Measurements from ENCODE around the gene RACK1.

DNA sequence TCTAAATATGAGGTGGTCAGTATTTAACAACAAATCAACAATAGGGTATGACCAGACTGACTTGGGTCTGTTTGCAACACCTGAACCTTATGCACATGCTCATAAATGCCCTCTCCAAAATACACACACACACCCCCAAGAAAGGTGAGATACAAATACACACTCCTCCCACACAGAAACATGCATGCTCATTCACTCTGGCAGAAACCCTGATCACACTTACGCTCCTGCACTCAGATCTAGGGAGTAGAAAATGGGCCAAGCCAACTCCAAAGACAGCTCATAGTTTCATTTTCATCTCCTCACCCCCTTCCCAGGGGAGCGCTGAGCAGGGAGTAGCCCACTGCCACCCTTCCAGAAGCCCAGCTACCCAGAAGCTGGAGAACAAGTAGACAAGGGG is 50.0 kb downstream of the RACK1 start:
- no peak for TF ChIP-seq TAF1 (IDR thresholded peaks at IDR 0.05; ENCODE audit: low read depth, low read length)
- TF ChIP-seq TEAD4 (IDR thresholded peaks at IDR 0.05; ENCODE audit: low read depth, low read length), result no peak
- TF ChIP-seq RAD21 (IDR thresholded peaks at IDR 0.05 in 1 of 2, conservative IDR thresholded peaks at IDR 0.05 in 1 of 2; ENCODE audit: low read depth in 2 of 2, low read length in 2 of 2), result no peak
- TF ChIP-seq, protein P1, sequence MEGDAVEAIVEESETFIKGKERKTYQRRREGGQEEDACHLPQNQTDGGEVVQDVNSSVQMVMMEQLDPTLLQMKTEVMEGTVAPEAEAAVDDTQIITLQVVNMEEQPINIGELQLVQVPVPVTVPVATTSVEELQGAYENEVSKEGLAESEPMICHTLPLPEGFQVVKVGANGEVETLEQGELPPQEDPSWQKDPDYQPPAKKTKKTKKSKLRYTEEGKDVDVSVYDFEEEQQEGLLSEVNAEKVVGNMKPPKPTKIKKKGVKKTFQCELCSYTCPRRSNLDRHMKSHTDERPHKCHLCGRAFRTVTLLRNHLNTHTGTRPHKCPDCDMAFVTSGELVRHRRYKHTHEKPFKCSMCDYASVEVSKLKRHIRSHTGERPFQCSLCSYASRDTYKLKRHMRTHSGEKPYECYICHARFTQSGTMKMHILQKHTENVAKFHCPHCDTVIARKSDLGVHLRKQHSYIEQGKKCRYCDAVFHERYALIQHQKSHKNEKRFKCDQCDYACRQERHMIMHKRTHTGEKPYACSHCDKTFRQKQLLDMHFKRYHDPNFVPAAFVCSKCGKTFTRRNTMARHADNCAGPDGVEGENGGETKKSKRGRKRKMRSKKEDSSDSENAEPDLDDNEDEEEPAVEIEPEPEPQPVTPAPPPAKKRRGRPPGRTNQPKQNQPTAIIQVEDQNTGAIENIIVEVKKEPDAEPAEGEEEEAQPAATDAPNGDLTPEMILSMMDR (IDR thresholded peaks at IDR 0.05; ENCODE audit: control extremely low read depth in 1 of 3, insufficient read depth in 1 of 3, low read depth in 1 of 3, low read length in 3 of 3), result no peak
- TF ChIP-seq, protein P2, sequence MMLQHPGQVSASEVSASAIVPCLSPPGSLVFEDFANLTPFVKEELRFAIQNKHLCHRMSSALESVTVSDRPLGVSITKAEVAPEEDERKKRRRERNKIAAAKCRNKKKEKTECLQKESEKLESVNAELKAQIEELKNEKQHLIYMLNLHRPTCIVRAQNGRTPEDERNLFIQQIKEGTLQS (IDR thresholded peaks at IDR 0.05; ENCODE audit: insufficient read depth, low read depth, low read length), result no peak
- TF ChIP-seq PHF8 (conservative IDR thresholded peaks at IDR 0.05; ENCODE audit: low read depth, low read length), result no peak
- TF ChIP-seq EZH2 (IDR thresholded peaks at IDR 0.05; ENCODE audit: low read depth, low read length, severe bottlenecking), result no peak
- TF ChIP-seq GTF2F1 (IDR thresholded peaks at IDR 0.05; ENCODE audit: borderline replicate concordance, low read depth, low read length), result no peak
- TF ChIP-seq, protein P3, sequence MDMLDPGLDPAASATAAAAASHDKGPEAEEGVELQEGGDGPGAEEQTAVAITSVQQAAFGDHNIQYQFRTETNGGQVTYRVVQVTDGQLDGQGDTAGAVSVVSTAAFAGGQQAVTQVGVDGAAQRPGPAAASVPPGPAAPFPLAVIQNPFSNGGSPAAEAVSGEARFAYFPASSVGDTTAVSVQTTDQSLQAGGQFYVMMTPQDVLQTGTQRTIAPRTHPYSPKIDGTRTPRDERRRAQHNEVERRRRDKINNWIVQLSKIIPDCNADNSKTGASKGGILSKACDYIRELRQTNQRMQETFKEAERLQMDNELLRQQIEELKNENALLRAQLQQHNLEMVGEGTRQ (IDR thresholded peaks at IDR 0.05; ENCODE audit: low read length), result no peak
- TF ChIP-seq TCF12 (IDR thresholded peaks at IDR 0.05; ENCODE audit: low read depth, low read length), result no peak
